Measurements from ENCODE around the gene PPP1R1B. TPM values are rescaled to one million over a fixed set of nuclear protein-coding genes. Genes with fewer than 3 reads are reported as not detected.
A peak's percentile ranks its signal among the peaks of the same experiment; 100 is the strongest.

PPP1R1B gene
- total and polyA plus RNA-seq, 2 donors = 5.1 to 17.1 TPM

DNA sequence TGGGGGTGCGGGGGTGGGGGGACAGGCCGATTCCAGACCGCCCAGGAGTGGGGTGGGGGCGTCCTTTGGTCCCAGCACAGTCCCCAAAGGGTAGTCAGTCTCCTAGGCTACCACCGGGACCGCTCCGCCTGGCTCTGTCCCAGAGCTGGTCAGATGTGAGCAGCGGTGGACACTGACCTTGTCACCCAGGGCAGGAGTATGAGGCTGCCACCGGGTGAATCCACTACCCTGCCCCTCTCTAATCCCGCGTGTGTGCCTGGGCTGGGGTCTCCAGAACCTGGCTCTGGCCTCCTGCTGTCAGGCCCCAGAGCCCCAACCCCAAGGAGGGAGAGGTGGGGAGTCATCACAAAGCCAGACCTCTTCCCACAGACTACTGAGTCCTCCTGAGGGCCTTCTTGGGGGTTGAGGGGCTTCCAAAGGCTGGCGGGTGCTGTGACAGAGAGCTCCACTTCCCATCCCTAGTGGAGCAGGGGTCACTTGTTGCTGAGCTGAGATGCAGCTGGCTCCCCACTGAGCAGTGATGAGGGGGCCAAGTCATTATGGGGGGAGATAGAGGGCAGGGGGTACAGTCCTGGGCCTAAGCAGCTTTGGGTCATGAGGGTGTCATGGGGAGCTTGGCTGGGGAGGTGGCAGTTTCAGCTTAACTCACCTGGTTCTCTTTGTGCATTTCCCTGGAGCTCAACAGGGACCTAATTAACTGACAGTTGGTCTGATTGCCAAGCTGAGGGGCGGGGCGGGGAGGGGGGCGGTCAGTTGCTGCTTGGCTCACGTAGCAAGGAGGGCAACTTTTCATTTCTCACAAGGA lies 1.2 kb downstream of the PPP1R1B start:
- H3K36me3 ChIP-seq (ENCODE audit: insufficient read depth) = no peaks in the 10 kb centered on the region
- 42% methylated on average over 16 of the region's 16 CpGs for WGBS
- H3K4me1 ChIP-seq (ENCODE audit: insufficient read depth) = no peaks in the 10 kb centered on the region
- no peak for DNase-seq (ENCODE audit: extremely low spot score)
- peak overlapping the region; percentile 31 for H3K27ac ChIP-seq (ENCODE audit: low read depth)
- H3K4me3 ChIP-seq (ENCODE audit: low read depth, low read length) = peak overlapping the region; percentile 31

GRCh38 chr17:39628655-39629493 lies 2.1 kb downstream of the PPP1R1B start:
- Histone ChIP-seq H3K36me3 (ENCODE audit: insufficient read depth) (no peaks in the 10 kb centered on the region), H3K4me1 (ENCODE audit: insufficient read depth) (no peaks in the 10 kb centered on the region), H3K4me3 (ENCODE audit: low read depth, low read length) (no peak overlapping the region), H3K27ac (ENCODE audit: low read depth) (no peak overlapping the region)
- no peak for DNase-seq (ENCODE audit: extremely low spot score)
- WGBS = 58% methylated on average over 10 of the region's 10 CpGs

- H3K4me3 ChIP-seq (ENCODE audit: low read depth, low read length) = no peak overlapping the region
- peak overlapping the region; percentile 18 for H3K27ac ChIP-seq (ENCODE audit: low read depth)
- DNase-seq (ENCODE audit: extremely low spot score) = no peak
- 65% methylated on average over 3 of the region's 3 CpGs for WGBS
- H3K4me1 ChIP-seq (ENCODE audit: insufficient read depth) = no peaks in the 10 kb centered on the region
- H3K36me3 ChIP-seq (ENCODE audit: insufficient read depth) = no peaks in the 10 kb centered on the region
Observed at GRCh38 chr17:39629494-39629880, 2.7 kb downstream of the PPP1R1B start.

DNA sequence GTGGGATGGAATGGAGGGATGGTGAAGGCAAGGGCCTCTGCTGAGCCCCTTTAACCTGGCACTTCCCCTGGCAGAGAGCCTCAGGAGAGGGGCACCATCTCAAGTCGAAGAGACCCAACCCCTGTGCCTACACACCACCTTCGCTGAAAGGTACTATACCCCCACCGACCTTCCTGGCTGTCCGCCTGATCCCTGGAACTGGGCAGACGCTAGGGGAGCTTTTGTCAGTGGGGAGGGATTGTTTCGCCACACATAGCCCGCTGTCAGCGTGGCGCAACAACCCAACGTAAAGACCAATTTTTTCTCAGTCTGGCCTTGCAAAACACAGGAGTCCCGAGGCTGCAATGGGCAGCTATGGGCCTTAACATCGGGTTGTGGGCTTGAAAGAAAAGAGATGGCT lies 3.1 kb downstream of the PPP1R1B start:
- DNase-seq (ENCODE audit: extremely low spot score) = no peak
- Histone ChIP-seq H3K36me3 (ENCODE audit: insufficient read depth) (no peaks in the 10 kb centered on the region), H3K4me3 (ENCODE audit: low read depth, low read length) (no peak overlapping the region), H3K27ac (ENCODE audit: low read depth) (no peak overlapping the region), H3K4me1 (ENCODE audit: insufficient read depth) (no peaks in the 10 kb centered on the region)
- WGBS = 77% methylated on average over 12 of the region's 12 CpGs

GRCh38 chr17:39631403-39631802 lies 4.7 kb downstream of the PPP1R1B start:
- Histone ChIP-seq H3K27ac (ENCODE audit: low read depth) (peak overlapping the region; percentile 70), H3K4me3 (ENCODE audit: low read depth, low read length) (no peak overlapping the region), H3K36me3 (ENCODE audit: insufficient read depth) (no peaks in the 10 kb centered on the region), H3K4me1 (ENCODE audit: insufficient read depth) (no peaks in the 10 kb centered on the region)
- 30% methylated on average over 6 of the region's 6 CpGs for WGBS
- DNase-seq (ENCODE audit: extremely low spot score) = no peak

DNA sequence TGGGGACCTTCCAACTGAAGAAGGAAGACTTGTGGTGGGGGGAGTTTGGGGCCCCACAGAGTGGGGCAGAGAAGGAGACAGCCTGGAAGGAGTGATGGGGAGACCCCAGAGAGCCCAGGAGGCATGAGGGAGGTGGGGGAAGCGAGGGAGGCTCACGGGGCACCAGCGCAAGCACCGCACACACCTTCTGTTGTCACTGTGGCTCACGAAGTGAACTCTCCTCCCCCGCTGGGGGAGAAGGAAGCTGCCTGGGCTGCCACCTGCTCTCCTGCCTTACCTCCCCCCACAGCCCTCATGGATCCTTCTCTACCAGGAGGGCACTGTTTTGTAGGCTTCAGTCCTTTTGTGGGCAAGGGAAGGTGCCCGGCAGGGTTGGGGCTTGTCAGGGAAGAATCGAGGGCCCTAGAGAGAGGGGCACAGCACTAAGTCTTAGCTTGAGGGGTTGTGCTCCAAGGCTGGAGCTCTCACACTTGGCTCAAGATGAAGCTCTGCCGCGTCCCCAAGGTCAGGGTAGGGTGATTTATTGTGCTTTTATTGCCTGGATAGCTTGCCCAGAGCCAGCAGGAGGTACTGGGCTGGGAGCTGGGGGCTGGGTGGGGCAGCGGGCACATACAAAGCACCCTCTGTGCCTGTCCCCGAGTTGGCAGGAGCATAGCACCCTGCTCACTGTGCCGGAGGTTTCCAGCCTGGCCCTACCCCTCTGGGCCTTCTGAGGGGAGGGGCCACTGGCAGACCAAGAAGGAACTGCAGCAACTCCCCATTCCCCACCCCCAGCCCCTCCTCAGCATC lies 5.6 kb downstream of the PPP1R1B start:
- Histone ChIP-seq H3K4me1 (ENCODE audit: insufficient read depth) (no peaks in the 10 kb centered on the region), H3K36me3 (ENCODE audit: insufficient read depth) (no peaks in the 10 kb centered on the region), H3K4me3 (ENCODE audit: low read depth, low read length) (no peak overlapping the region), H3K27ac (ENCODE audit: low read depth) (peak overlapping the region; percentile 70)
- no peak for DNase-seq (ENCODE audit: extremely low spot score)
- 43% methylated on average over 13 of the region's 13 CpGs for WGBS

DNA sequence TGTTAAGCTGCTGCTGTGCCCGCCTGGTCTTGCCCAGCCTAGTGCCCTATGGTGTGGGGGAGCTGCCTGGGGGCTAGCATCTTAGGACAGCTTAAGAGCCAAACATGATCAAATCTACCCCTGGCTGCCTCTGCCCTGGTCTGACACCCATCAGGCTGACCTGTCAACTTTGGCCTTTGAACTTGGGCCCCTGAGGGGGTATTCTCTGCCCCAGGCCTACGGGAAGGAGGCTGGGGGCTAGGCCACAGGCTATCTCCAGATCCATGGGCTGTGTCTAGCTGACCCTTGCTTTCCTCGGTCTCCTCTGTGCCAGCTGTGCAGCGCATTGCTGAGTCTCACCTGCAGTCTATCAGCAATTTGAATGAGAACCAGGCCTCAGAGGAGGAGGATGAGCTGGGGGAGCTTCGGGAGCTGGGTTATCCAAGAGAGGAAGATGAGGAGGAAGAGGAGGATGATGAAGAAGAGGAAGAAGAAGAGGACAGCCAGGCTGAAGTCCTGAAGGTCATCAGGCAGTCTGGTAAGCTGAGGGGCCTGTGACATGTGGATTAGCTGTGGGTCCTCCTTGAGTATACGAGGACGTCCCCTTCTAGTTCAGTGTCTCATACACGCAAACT lies 6.9 kb downstream of the PPP1R1B start:
- no peak for DNase-seq (ENCODE audit: extremely low spot score)
- Histone ChIP-seq H3K4me3 (ENCODE audit: low read depth, low read length) (no peak overlapping the region), H3K27ac (ENCODE audit: low read depth) (no peak overlapping the region), H3K36me3 (ENCODE audit: insufficient read depth) (no peaks in the 10 kb centered on the region), H3K4me1 (ENCODE audit: insufficient read depth) (no peaks in the 10 kb centered on the region)
- 75% methylated on average over 8 of the region's 8 CpGs for WGBS

DNA sequence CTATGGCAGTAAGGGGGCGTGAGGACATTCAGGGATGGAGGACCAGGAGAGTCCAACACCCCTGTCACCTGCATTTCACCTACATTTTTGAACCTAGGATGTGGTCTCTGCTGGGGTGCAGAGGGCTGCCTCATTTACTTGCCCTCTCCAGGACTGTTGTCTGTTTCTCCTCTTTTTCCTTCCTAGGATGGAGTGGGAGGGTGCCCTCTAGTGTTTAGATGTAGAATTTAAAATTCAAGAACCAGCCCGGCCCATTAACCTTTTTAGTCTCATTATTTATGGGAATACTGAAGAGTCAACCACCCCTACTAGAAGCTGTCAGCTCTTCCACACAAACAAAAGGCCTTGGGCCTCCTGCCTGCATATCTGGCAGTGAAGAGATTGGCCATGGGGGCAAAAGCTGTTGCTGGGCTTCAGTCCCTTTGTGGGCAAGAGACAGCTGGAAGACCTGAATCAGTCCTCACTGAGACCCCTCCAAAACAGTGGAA lies 7.7 kb downstream of the PPP1R1B start:
- Histone ChIP-seq H3K4me1 (ENCODE audit: insufficient read depth) (no peaks in the 10 kb centered on the region), H3K36me3 (ENCODE audit: insufficient read depth) (no peaks in the 10 kb centered on the region), H3K27ac (ENCODE audit: low read depth) (no peak overlapping the region), H3K4me3 (ENCODE audit: low read depth, low read length) (no peak overlapping the region)
- WGBS = 50% methylated on average over 2 of the region's 2 CpGs
- no peak for DNase-seq (ENCODE audit: extremely low spot score)

DNA sequence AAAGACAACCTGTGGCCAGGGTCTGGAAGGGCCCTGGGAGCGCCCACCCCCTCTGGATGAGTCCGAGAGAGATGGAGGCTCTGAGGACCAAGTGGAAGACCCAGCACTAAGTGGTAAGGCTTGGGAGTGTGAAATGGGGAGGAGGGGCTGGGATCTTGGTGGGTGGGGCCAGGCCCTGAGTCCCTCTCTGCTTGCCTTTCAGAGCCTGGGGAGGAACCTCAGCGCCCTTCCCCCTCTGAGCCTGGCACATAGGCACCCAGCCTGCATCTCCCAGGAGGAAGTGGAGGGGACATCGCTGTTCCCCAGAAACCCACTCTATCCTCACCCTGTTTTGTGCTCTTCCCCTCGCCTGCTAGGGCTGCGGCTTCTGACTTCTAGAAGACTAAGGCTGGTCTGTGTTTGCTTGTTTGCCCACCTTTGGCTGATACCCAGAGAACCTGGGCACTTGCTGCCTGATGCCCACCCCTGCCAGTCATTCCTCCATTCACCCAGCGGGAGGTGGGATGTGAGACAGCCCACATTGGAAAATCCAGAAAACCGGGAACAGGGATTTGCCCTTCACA lies 8.9 kb downstream of the PPP1R1B start:
- Histone ChIP-seq H3K4me1 (ENCODE audit: insufficient read depth) (no peaks in the 10 kb centered on the region), H3K27ac (ENCODE audit: low read depth) (no peak overlapping the region), H3K4me3 (ENCODE audit: low read depth, low read length) (no peak overlapping the region), H3K36me3 (ENCODE audit: insufficient read depth) (no peaks in the 10 kb centered on the region)
- no peak for DNase-seq (ENCODE audit: extremely low spot score)
- WGBS = 89% methylated on average over 8 of the region's 8 CpGs

- H3K36me3 ChIP-seq (ENCODE audit: insufficient read depth) = no peaks in the 10 kb centered on the region
- 27% methylated on average over 6 of the region's 6 CpGs for WGBS
- H3K4me3 ChIP-seq (ENCODE audit: low read depth, low read length) = peak overlapping the region; percentile 60
- no peaks in the 10 kb centered on the region for H3K4me1 ChIP-seq (ENCODE audit: insufficient read depth)
- H3K27ac ChIP-seq (ENCODE audit: low read depth) = peak overlapping the region; percentile 77
- DNase-seq (ENCODE audit: extremely low spot score) = no peak
Observed at GRCh38 chr17:39636587-39636926, 9.8 kb downstream of the PPP1R1B start.

DNA sequence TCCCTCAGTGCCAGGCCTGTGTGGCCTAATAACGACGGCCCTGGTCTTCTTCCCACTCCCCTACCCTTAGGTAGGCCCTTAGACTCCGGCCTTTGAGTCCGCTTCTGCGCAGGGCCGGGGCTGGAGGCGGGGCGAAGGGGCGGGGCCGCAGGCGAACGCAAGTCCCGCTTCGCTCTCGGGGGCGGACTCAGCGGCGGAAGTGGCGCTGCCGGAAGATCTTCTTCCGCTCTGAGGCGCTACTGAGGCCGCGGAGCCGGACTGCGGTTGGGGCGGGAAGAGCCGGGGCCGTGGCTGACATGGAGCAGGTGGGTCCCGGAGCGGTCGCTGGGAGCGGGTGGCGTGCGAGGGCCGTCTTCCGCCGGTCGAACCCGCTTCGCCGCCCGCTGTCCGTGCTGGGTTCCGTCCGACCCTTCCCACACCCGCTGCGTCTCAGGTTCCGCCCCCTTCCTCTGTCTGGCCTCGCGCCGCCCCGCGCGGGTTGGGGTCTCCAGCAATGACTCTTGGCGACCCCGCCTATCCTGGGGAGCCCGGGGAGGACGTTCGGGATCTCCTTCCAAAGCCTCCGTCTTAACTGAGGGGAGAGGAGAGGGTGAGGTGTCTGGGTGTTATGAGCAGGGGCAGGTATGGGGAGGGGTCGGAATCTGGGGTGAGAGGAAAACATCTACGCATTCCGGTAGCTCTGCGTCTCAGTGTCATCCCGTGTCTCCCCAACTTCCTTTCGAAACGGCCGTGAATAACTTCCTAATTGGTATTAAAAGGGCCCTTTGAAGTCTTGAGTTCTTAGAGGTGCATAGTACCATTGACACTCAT lies 10.4 kb downstream of the PPP1R1B start, which contains the start of gene STARD3:
Gene STARD3, plus strand, starts transcription at position 218 of the 810 bp plus-strand sequence. CDS start 16,388 bp downstream, outside the sequence.
- Histone ChIP-seq H3K4me1 (ENCODE audit: insufficient read depth) (no peaks in the 10 kb centered on the region), H3K27ac (ENCODE audit: low read depth) (peak within 1 kb of the TSS; percentile 77)

GRCh38 chr17:39638317-39638716 lies 11.6 kb downstream of the PPP1R1B start:
- Histone ChIP-seq H3K27ac (ENCODE audit: low read depth) (no peak overlapping the region), H3K4me1 (ENCODE audit: insufficient read depth) (no peaks in the 10 kb centered on the region)
- WGBS = 90% methylated on average over 7 of the region's 7 CpGs

More for the DNA sequence above, 10.4 kb downstream of the PPP1R1B start, which contains the start of gene STARD3:
- DNase-seq (ENCODE audit: extremely low spot score) = peak; percentile 65
- peak within 1 kb of the TSS; percentile 60 for H3K4me3 ChIP-seq (ENCODE audit: low read depth, low read length)
- no peaks in the 10 kb centered on the region for H3K36me3 ChIP-seq (ENCODE audit: insufficient read depth)
- under 1% methylated on average over 69 of the region's 69 CpGs for WGBS

More at GRCh38 chr17:39638317-39638716, 11.6 kb downstream of the PPP1R1B start:
- Histone ChIP-seq H3K4me3 (ENCODE audit: low read depth, low read length) (no peak overlapping the region), H3K36me3 (ENCODE audit: insufficient read depth) (no peaks in the 10 kb centered on the region)
- no peak for DNase-seq (ENCODE audit: extremely low spot score)
